ENCODE measurements around the gene CAPN8.

The CAPN8 gene

DNA sequence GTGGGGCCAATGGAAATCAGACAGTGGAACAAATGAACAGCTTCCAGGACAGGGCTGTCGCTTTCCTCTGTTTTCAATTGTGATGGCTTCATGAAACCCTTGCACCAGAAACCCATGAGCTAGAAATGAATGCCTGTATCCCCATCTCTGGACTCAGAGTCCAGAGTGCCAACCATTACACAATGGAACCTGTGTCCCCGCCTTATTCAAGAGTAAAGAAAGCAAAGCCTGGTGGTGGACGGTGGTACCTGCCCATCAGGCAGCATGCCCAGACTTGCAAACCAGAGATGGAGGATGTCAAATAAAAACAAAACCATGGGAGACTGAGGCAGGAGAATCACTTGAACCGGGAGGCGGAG lies 42.5 kb upstream of the CAPN8 start:
- in situ Hi-C loops (cut with MboI; ENCODE audit: low pct_unique_long_range_greater_than_20kb, low sequenced_read_pairs, unreplicated experiment): no loop called here
- no peak for DNase-seq (ENCODE audit: low spot score)
- TF ChIP-seq, protein P1, sequence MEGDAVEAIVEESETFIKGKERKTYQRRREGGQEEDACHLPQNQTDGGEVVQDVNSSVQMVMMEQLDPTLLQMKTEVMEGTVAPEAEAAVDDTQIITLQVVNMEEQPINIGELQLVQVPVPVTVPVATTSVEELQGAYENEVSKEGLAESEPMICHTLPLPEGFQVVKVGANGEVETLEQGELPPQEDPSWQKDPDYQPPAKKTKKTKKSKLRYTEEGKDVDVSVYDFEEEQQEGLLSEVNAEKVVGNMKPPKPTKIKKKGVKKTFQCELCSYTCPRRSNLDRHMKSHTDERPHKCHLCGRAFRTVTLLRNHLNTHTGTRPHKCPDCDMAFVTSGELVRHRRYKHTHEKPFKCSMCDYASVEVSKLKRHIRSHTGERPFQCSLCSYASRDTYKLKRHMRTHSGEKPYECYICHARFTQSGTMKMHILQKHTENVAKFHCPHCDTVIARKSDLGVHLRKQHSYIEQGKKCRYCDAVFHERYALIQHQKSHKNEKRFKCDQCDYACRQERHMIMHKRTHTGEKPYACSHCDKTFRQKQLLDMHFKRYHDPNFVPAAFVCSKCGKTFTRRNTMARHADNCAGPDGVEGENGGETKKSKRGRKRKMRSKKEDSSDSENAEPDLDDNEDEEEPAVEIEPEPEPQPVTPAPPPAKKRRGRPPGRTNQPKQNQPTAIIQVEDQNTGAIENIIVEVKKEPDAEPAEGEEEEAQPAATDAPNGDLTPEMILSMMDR (IDR thresholded peaks at IDR 0.05; ENCODE audit: extremely low read depth, insufficient read depth, missing control alignments): no peak

DNA sequence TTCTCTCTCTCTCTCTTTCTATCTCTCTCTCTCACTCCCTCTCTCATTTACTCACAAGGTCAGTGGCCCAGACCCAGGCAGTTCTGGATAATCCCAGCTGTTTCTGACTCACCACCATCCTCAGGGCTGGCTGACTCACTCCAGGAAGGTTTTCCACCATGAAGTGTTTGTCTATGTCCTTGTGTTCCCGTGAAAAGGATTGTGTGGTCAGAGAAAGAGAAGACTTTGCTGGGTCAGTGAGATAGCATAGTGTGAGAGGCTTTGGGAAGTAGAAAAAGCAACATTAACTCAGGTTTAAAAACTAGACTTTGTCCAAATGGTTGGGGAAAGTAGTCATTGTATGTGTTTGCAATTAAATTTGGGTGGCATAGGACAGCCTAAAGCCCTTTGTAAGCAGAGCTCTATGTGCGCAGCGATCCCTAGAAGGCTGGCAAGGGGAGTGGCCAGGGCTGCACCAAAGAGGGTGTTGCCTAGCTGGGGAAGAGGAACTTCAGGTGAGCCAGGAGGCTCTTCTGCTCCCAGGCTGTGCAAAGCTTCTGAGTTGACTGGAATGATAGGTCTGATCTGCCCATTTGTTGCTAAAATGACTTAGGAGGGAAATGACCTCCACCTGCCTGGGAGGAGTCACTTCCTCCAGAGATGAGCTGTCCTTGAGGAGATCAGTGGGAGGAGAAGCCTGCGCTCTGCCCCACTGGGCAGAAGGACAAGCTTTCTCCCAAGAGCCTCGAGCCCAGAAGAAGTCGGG lies 41.9 kb upstream of the CAPN8 start:
- in situ Hi-C loops (cut with MboI; ENCODE audit: low pct_unique_long_range_greater_than_20kb, low sequenced_read_pairs, unreplicated experiment): no loop called here

DNA sequence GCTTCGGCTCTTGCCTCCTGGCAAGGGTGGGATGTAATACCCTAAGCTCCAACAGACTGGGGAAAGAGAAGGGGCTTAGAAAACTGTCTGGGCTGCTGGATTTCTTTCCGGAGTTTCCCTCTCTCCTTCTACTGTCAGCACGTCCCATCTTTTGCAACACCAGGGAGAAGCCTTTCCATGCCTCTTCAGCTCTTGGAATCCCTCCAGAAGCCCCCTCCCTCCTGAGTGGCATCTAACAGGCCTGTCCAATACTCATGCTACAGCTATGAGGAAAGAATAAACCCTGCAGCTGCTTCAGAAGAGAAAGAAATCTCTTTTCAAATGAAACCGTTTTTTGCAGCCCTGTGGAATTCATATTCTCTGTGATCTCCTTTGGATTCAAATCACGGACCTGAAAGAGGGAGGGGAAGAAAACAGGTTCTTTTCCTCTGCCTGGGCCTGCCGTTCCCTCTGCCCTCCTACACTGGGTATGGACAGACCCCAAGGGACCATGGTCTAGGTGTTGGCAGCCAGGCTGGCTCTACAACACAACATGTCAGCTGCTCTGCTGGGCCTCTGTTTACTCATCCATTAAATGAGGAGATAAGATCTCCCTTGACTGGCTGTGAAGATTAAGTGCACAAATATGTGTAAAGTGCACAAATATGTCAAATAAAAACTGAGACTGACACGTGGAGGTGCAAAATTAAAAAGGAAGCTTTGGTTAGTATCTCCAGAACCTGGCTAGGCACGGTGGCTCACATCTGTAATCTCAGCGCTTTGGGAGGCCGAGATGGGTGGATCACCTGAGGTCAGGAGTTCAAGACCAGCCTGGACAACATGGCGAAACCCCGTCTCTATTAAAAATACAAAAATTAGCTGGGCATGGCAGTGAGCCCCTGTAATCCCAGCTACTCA lies 40.8 kb upstream of the CAPN8 start:
- TF ChIP-seq, protein P1 (IDR thresholded peaks at IDR 0.05; ENCODE audit: extremely low read depth, insufficient read depth, missing control alignments): no peak
- in situ Hi-C loops (cut with MboI; ENCODE audit: low pct_unique_long_range_greater_than_20kb, low sequenced_read_pairs, unreplicated experiment): no loop called here
- no peak for DNase-seq (ENCODE audit: low spot score)

More for the DNA sequence above, 41.9 kb upstream of the CAPN8 start:
- TF ChIP-seq, protein P1 (IDR thresholded peaks at IDR 0.05; ENCODE audit: extremely low read depth, insufficient read depth, missing control alignments): no peak
- DNase-seq (ENCODE audit: low spot score): no peak

DNA sequence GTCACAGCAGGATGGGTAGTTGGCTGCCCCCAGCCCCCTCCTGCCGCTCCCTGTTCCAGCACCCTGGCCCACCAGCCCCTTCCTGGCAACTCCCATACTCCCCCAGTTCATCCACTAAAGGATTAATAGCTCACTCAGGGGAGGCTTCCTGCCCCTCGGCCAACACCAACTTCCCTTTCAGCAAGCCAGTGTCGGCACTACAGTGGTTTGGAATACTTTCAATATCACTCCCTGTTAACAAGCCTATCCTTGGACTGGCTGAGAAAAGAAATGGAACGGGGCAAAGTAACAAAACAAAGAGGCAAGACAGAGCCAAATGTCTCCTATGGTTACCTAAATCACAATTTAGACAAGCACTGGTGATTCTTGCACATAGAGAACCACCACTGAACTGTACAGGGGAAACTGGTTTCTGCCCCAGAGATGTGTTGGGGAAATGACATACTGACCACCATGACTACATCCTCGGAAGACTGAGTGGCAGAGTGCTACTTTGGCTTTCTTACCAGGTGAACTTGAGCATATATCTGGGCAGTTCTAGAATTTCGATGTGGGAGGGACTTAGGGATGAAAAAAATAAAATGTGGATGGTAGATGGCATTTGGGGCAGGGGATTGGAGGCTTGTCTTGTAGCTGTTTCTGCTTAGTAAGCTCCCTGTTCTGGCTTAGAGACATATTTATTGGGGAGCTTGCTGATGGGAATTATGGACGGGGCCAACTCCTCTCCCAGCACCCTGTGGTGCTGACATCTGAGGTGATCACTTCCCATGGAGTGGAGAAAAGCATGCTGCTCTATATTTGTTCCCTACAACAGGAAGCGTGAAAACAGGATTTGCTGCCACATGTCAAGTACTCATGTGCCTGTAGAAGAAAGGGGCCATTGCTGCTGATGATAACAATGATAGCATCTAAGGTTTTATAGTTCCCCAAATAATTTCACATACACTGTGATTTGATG lies 39.7 kb upstream of the CAPN8 start:
- in situ Hi-C loops (cut with MboI; ENCODE audit: low pct_unique_long_range_greater_than_20kb, low sequenced_read_pairs, unreplicated experiment): no loop called here
- DNase-seq (ENCODE audit: low spot score): no peak
- TF ChIP-seq, protein P1 (IDR thresholded peaks at IDR 0.05; ENCODE audit: extremely low read depth, insufficient read depth, missing control alignments): no peak

DNA sequence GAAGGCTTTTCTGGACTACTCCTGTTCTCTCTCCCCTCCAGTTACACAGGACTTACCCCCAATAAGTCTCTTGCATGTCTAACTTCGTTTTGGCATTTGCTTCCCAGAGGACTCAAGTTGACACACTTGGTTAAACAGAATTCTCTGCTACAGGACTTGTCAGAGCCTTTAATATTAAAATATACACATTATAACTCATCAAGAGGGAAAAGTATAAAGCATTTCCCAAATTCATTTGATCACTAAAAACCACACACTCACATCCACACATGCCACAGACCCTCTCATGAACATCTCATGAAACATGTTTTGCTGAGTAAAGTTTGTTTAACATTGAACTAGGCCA lies 38.1 kb upstream of the CAPN8 start:
- in situ Hi-C loops (cut with MboI; ENCODE audit: low pct_unique_long_range_greater_than_20kb, low sequenced_read_pairs, unreplicated experiment): no loop called here
- DNase-seq (ENCODE audit: low spot score): no peak

More for the DNA sequence above, 38.1 kb upstream of the CAPN8 start:
- TF ChIP-seq, protein P1 (IDR thresholded peaks at IDR 0.05; ENCODE audit: extremely low read depth, insufficient read depth, missing control alignments): no peak
